Vein endothelial cell (primary cell): ENCODE data around the gene C10orf105. TPM values are rescaled to one million over a fixed set of nuclear protein-coding genes. Genes with fewer than 3 reads are reported as not detected.

Source experiments
- total RNA-seq: library from RNA; depleted of rRNA; stranded (reverse); fragments of >200 nt; gene quantifications from 2 replicates; pipeline ENCODE4 v1.2.3, GENCODE V29; 2012

The C10orf105 gene, protein sequence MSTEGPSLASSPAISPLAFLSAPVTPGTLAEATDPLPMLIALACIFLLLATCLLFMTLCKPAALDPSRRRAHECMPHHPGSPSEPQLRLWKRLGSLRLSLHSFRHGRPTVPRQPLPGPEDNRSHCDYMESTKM
- total RNA-seq, result under 0.01 TPM in 1 of 2 replicates, not detected in the other

DNA sequence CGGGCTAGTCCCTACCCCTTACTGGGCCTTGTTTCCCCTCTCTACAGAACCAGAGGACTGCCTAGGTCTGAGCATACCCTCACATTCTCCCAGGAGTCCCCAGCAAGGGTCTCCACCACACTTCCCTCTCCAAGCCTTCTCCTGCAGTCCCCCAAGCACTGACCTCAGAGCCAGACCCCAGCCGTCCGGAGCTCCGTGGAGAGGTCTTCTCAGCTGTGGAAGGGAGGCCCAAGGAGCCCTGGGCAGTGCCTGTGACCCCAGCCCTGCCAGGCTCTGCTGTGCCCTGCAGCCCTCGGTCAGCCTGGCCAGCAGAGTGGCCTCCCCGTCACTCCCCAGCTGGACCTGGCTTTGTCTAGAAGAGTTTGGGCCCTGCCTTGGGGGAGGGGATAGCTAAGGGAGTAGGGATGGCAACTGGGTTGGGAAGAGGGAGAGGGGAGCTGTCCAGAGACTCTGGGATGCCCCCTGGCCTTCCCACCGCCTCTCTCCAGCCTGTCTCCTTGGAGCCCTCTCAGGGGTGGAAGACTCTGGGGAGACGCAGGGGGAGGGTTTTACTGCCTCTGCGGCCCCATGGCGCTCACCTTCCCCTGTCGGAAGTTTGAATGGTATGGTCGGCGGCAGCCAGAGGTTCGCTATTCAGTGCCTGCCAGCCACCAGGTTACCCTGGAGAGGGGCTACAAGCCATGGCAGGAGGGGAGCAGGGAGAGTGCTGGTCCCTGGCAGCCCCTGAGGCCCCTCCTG is at the start of gene C10orf105:
Gene C10orf105 (minus strand): TSS at position 315 of the 738 bp plus-strand sequence. CDS start 3,441 bp downstream, outside the sequence.

Other genes starting within 250 kb of the C10orf105 start
- gene VSIR, start 53.7 kb upstream of the C10orf105 start, total RNA-seq, result 12.7 and 16.0 TPM in 2 replicates
- gene PSAP, start 131.5 kb upstream of the C10orf105 start, total RNA-seq, result 651 and 740 TPM in 2 replicates
- 8.2 and 12.7 TPM in 2 replicates for gene CHST3, start 244.6 kb upstream of the C10orf105 start, total RNA-seq